HL-60/S4 treated with phorbol 12-myristate 13-acetate at 8.2 ng/mL for 4 days and 3 days (cell line): Measurements from ENCODE around the gene NLRP3.
"Not testable (repeated sequence)": the region's sequence is repeated elsewhere in the genome, so short reads cannot be mapped to it uniquely, and the experiment has no call there.

Experiments
- in situ Hi-C: fragments of 300-500 bp; cut with MboI; formaldehyde crosslinking; loops from 2 replicates; pipeline ENCODE4 v1.15.0; 2022; ENCODE audit warnings: low sequenced_read_pairs

The NLRP3 gene

DNA sequence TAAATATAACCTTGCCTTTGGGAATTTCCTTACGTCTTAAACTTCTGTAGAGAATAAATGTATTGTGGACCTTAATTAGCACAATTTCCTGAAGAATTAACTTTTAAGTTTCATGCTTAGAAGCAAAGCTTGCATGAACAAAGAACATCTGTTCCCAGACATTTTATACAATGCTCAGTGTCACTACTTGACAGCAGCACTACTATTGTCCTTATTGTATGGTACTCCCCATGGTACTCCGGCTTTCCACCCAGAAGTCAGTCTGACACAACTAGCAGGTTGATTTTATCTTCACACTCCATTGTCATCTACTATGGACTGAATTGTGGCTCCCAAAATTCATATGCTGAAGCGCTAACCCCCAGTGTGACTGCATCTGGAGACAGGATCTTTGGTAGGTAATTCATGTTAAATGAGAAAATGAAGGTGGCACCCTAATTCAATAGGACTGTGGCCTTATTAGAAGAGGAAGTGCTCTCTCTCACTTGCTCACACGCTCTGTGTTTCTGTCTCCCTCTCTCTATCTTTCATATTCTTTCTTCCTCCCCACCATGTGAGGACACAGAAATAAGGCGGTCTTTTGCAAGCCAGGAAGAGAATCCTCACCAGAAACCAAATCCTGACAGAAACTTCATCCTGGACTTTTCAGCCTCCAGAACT, 52.6 kb downstream of the NLRP3 start:
- in situ Hi-C loops, result no loop called here

DNA sequence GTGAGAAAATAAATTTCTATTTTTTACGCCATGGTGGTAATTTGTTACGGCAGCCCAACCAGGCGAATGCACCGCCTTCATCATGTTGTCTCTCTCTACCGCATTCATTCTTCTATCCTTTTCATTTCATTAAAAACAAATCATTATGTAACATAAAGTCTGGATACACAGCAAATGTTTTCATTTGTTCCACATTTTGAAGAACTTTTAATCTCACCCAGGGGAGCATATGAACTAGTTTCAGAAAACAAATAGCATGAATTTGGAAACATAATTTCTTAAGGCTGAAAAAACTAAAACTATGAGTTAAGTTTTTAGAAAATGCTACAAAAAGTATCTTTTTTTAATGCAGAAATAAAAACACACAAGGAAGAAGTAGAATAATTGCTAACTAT, 53.2 kb downstream of the NLRP3 start:
- in situ Hi-C loops, result no loop called here

DNA sequence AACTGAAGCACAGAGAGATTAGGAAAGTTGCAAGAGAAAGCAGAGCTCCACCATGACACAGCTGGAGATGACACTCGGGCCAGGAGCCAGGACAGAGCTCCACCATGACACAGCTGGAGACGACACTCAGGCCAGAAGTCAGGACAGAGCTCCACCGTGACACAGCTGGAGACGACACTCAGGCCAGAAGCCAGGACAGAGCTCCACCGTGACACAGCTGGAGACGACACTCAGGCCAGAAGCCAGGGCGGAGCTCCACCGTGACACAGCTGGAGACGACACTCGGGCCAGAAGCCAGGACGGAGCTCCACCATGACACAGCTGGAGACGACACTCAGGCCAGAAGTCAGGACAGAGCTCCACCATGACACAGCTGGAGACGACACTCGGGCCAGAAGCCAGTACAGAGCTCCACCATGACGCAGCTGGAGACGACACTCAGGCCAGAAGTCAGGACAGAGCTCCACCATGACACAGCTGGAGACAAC, 55.0 kb downstream of the NLRP3 start:
- in situ Hi-C loops, result not testable (repeated sequence)

DNA sequence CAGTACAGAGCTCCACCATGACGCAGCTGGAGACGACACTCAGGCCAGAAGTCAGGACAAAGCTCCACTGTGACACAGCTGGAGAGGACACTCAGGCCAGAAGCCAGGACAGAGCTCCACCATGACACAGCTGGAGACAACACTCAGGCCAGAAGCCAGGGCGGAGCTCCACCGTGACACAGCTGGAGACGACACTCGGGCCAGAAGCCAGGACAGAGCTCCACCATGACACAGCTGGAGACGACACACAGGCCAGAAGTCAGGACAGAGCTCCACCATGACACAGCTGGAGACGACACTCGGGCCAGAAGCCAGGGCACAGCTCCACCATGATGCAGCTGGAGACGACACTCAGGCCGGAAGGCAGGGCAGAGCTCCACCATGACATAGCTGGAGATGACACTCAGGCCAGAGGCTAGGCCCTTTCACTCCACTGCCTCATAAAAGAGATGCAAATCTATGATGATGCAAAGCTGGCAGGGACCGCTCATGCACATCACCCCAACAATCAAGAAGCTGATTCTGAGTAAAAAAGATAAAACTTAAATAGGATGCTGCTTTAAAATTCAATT, 55.6 kb downstream of the NLRP3 start:
- in situ Hi-C loops, result no loop called here

DNA sequence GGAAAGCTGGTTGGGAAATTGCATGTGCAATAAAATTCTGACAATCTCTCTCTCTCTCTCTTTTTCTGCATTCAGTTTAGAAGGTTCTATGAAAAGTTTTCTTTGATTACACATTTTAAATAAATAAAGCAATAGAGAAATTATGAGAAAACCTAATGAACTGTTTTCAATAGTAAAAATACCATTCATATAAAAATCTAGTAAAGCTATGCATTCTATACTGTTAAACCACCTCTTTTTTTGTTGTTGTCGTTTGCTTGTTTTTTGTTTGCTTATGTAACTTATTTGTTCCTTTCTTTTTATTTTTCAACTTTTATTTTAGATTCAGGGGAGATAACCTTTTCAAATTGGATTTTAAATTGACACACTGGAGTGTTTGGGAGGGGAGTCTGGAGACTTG, 56.1 kb downstream of the NLRP3 start:
- in situ Hi-C loops, result no loop called here

DNA sequence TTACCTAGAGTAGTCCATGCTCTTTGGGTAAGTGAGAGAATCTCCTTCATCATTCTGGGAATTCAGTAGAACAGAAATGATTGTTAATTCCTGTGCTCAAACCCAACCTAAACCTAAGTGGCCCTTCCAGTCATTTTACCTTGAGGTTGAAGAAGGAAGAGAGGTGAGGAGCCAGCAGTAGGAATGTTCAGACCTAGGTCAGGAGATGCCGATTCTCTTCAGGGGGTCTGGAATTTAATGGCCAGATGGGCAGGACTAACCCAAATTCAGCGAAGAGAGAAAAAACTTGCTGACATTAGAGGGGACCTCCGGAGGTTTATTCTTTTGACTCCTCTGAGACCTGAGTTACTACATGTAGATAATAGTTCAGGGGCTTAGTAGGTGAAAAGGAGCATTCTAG, 58.4 kb downstream of the NLRP3 start:
- in situ Hi-C loops, result no loop called here

DNA sequence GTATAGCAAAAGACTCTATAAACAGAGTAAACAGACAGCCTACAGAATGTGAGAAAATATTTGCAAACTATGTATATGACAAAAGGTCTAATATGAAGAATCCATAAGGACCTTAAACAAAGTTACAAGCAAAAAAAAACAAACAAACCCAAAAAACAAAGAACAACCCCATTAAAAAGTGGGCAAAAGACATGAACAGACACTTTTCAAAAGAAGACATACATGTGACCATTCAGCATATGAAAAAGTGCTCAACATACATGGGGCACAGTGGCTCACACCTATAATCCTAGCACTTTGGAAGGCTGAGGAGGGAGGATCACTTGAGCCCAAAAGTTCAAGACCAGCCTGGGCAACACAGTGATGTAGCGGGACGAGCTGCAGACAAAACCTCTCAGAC, 59.8 kb downstream of the NLRP3 start:
- in situ Hi-C loops, result no loop called here

DNA sequence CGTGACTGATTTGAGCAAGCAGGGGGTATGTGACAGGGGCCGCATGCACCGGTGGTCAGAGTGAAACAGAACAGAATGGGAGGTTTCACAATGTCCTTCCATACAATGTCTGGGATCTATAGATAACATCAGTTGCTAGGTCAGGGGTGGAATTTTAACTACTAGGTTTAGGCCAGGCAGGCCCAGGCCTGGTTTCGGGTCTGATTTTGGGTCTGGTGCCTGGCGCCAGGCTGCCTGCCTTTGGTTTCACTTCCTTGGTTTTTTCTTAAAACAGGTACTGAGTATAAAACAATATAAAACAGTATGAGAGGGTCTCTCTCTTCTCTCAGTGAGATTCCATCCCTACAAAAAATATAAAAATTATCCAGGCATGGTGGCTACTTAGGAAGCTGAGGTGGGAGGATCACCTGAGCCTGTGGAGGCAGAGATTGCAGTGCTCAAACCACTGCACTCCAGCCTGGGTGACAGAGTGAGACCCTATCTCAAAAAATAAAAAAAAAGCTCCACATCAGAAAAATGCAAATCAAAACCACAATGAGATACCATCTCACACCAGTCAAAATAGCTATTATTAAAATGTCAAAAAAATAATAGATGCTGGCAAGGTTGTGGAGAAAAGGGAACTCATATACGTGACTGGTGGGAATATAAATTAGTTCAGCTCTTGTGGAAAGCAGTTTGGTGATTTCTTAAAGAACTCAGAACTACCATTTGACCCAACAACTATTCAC, 60.5 kb downstream of the NLRP3 start:
- in situ Hi-C loops, result not testable (repeated sequence)

DNA sequence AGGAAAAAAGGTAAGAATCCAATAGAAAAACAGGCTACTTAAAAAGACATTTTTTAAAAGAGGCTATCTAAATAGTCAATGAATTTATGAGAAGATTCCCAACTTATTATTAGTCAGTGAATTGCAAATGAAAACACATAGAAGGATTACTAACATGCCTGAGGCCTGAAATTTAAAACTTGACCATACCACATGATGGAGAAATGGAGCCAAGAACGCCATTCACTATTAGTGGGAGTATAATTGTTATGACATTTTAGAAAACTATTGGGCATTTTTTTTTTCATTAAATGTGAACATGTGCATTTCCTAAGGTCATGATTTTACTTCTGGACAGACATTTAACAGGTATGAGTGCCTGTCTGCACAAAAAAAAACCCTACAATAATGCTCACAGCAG, 66.8 kb downstream of the NLRP3 start:
- in situ Hi-C loops, result no loop called here

DNA sequence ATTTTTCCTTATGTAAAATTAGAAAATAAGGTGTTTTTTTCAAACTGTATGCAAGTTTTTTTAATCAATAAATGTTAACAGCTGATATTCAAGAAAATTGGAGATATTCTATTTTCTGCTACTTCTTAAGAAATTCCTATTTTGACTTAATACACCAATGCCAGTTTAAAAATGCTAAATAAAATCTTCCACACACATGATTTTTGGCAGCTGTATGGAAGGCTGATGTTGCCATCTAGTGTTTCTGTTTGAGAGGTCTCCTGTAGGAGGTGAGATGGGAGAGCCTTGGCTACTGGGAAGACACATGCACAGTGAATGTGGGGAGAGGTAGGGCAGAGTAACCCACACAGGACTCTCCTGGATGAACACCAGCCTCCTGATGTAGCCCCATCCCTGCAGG, 71.1 kb downstream of the NLRP3 start:
- in situ Hi-C loops, result no loop called here

DNA sequence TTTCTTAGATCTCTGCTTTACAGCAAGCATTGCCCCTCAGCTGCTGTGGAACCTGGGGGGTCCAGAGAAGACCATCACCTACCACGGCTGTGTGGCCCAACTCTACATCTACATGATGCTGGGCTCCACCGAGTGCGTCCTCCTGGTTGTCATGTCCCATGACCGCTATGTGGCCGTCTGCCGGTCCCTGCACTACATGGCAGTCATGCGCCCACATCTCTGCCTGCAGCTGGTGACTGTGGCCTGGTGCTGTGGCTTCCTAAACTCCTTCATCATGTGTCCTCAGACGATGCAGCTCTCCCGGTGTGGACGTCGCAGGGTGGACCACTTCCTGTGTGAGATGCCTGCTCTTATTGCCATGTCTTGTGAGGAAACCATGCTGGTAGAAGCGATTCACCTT, 75.4 kb downstream of the NLRP3 start:
- in situ Hi-C loops, result loop anchor here (10.0 kb wide), 1 partner anchor 117 kb away; no protein-coding TSS in a partner anchor

DNA sequence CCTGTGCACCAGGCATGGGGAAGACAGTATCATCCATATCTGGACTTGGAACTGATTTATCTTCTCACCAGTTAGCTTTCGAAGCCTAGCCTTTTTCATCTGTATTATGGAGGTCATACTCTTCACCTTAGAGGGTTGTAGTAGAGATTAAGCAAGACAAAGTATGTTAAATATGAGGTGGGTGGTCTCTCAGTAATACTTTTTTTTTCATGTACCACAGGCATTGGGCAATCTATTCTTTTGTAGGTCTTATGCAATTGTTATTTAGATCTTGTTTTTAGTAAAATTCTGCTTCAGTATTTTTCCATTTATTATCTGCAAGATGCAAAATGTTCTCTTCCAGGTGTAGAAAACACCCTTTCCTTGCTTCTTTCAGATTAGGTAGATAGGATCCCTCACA, 77.1 kb downstream of the NLRP3 start:
- in situ Hi-C loops, result loop anchor here (10.0 kb wide), 1 partner anchor 118 kb away; no protein-coding TSS in a partner anchor

DNA sequence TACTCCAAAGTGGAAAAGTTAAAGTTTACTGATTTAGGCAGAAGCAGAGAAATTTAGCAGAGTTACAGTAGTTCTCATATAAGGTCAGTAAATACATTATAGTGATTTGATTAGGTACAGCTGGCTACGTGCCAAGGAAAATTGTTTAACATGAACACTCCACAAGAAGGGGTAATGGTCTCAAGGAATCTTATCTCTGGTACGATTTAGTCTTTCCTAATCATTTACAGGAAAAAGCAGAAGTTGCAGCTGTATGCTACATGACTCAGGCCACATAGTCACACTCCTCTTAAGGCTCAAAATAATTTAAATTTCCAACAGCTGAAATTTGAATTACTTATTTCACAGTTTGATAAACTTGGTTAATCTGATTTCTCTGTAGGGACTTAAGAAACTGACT, 78.8 kb downstream of the NLRP3 start:
- in situ Hi-C loops, result loop anchor here (10.0 kb wide), 1 partner anchor 120 kb away; no protein-coding TSS in a partner anchor

DNA sequence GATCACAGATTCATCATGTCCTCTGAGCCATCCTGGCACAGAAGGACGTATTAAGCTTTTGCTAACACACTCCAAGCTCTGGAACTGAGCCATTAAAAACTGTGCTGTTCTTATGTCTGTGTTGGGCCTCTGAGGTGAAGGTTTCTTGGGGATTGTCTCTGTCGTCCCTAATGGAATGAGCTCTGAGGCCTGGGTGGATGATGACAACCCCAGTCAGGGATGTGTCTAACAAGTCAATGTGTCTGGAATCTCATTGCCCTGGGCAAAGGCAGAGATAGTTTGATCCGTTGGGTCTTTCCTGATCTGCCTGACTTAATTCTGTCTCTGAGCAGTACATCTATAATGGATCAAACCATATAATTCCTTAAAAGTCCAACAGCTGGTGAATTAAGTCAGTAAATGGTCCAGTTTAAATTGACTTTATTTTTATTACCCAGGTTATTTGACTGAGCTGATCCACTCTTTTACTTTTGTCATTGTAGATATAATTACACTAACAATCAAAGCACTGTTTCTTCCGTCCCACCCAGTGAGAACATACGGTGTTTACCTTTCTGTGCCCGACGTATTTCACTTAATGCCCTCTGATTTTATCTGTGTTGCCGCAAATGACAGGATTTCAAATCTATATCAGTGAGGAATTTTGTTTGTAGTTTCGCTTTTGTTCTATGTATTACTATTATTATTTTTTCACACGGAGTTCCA, 80.8 kb downstream of the NLRP3 start:
- in situ Hi-C loops, result loop anchor here (10.0 kb wide), 1 partner anchor 122 kb away; no protein-coding TSS in a partner anchor
